Subcutaneous adipose tissue (tissue), 4 donors: ENCODE measurements around the gene ZC4H2. TPM values are rescaled to one million over a fixed set of nuclear protein-coding genes. Genes with fewer than 3 reads are reported as not detected.

Experiments
- total RNA-seq, 4 donors: library from RNA; depleted of rRNA; stranded (reverse); fragments of >200 nt; gene quantifications; one replicate each; pipeline ENCODE4 v1.1.0, GENCODE V29; 2016
- TF ChIP-seq, protein P1 (sequence below): fragments of 450-650 bp; IDR thresholded peaks from one replicate; pipeline ENCODE4 v1.5.1; 2016; ENCODE audit warnings: low read depth, mild to moderate bottlenecking, control low read depth, antibody characterized with exemption, moderate library complexity

Gene ZC4H2
- total RNA-seq, 4 donors from 2014 or later: 4.9 to 9.3 (median 6.3) TPM

DNA sequence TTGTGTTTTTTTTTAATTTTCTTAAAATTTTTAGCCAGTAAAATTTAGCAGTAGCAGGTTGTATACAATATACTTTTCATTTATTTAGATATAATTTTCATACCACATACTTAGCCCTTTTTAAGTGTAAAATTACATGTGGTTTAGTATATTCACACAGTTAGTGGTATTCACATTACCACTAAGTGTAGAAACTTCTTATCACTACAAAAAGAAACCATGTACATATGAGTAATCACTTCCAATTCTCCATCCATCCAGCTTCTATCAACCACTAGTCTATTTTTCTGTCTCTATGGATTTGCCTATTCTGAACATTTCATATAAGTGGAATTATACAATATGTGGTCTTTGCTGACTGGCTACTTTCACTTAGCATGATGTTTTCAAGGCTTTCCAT lies 109.0 kb downstream of the ZC4H2 start:
- TF ChIP-seq, protein P1, sequence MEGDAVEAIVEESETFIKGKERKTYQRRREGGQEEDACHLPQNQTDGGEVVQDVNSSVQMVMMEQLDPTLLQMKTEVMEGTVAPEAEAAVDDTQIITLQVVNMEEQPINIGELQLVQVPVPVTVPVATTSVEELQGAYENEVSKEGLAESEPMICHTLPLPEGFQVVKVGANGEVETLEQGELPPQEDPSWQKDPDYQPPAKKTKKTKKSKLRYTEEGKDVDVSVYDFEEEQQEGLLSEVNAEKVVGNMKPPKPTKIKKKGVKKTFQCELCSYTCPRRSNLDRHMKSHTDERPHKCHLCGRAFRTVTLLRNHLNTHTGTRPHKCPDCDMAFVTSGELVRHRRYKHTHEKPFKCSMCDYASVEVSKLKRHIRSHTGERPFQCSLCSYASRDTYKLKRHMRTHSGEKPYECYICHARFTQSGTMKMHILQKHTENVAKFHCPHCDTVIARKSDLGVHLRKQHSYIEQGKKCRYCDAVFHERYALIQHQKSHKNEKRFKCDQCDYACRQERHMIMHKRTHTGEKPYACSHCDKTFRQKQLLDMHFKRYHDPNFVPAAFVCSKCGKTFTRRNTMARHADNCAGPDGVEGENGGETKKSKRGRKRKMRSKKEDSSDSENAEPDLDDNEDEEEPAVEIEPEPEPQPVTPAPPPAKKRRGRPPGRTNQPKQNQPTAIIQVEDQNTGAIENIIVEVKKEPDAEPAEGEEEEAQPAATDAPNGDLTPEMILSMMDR: no peak

Other genes with a start within 250 kb of the ZC4H2 start
- 1 to 10 TPM in 1 of 4 donors, under 1 TPM in 3; 0.44 to 1.5 (median 0.58) TPM for gene ZC3H12B, start 58.4 kb upstream of the ZC4H2 start, total RNA-seq